ENCODE results near the gene SLC22A2.

SLC22A2 gene

DNA sequence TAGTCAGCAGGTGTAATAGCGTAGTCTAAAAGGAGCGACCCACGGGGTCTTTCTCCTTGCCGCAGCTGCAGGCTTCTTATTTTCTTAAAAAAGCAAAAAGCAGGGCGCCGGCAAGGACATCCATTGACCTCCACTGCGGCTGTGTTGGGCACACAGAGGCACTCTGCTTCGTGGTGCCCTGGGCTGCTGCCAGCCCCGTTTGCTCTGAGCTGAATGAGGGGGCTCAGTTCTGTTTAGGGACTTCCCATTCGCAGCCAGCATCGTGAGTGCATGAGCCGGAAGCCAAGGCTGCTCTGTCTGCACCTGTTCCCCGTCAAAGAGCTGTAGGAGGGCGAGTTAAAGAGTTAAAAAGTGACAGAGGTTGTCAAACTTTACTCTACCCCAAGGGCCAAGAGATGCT, 1.7 kb upstream of the SLC22A2 start:
- TF ChIP-seq ZNF670 (tag by site-specific recombination; IDR thresholded peaks at IDR 0.05; ENCODE audit: low read depth) (no peak), ZNF600 (tag by site-specific recombination; IDR thresholded peaks at IDR 0.05) (no peak)
- ChIA-PET CTCF (interaction anchor here (0.6 kb wide), 1 partner anchor 630 kb away, joined by 3 read pairs; no protein-coding TSS in a partner anchor), POLR2A (no interaction called here)
- no peaks in the 10 kb centered on the region for H3K36me3 ChIP-seq (ENCODE audit: control insufficient read depth in 2 of 2, insufficient read depth in 1 of 2, low read length in 2 of 2)
- peaks cover 15% of the 10 kb centered on the region for H3K4me1 ChIP-seq (ENCODE audit: control insufficient read depth, insufficient read depth, low read length)
- no peak overlapping the region for H3K4me3 ChIP-seq (ENCODE audit: low read depth, low read length)
- H3K9me3 ChIP-seq (ENCODE audit: control insufficient read depth, insufficient read depth, low read depth, low read length), result no peaks in the 10 kb centered on the region
- H3K27ac ChIP-seq (ENCODE audit: extremely low read depth, low read depth, low read length), result no peak overlapping the region

- TF ChIP-seq ZFHX2 (tag by site-specific recombination; conservative IDR thresholded peaks at IDR 0.05), result no peak
- TF ChIP-seq, protein P1, sequence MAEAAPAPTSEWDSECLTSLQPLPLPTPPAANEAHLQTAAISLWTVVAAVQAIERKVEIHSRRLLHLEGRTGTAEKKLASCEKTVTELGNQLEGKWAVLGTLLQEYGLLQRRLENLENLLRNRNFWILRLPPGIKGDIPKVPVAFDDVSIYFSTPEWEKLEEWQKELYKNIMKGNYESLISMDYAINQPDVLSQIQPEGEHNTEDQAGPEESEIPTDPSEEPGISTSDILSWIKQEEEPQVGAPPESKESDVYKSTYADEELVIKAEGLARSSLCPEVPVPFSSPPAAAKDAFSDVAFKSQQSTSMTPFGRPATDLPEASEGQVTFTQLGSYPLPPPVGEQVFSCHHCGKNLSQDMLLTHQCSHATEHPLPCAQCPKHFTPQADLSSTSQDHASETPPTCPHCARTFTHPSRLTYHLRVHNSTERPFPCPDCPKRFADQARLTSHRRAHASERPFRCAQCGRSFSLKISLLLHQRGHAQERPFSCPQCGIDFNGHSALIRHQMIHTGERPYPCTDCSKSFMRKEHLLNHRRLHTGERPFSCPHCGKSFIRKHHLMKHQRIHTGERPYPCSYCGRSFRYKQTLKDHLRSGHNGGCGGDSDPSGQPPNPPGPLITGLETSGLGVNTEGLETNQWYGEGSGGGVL (tag by site-specific recombination; IDR thresholded peaks at IDR 0.05), result no peak
- TF ChIP-seq, protein P2, sequence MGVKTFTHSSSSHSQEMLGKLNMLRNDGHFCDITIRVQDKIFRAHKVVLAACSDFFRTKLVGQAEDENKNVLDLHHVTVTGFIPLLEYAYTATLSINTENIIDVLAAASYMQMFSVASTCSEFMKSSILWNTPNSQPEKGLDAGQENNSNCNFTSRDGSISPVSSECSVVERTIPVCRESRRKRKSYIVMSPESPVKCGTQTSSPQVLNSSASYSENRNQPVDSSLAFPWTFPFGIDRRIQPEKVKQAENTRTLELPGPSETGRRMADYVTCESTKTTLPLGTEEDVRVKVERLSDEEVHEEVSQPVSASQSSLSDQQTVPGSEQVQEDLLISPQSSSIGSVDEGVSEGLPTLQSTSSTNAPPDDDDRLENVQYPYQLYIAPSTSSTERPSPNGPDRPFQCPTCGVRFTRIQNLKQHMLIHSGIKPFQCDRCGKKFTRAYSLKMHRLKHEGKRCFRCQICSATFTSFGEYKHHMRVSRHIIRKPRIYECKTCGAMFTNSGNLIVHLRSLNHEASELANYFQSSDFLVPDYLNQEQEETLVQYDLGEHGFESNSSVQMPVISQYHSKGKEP (tag by site-specific recombination; IDR thresholded peaks at IDR 0.05), result no peak
- TF ChIP-seq HOXC10 (CRISPR knock-in tag; IDR thresholded peaks at IDR 0.05), result no peak
- TF ChIP-seq, protein P3, sequence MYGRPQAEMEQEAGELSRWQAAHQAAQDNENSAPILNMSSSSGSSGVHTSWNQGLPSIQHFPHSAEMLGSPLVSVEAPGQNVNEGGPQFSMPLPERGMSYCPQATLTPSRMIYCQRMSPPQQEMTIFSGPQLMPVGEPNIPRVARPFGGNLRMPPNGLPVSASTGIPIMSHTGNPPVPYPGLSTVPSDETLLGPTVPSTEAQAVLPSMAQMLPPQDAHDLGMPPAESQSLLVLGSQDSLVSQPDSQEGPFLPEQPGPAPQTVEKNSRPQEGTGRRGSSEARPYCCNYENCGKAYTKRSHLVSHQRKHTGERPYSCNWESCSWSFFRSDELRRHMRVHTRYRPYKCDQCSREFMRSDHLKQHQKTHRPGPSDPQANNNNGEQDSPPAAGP (tag by site-specific recombination; IDR thresholded peaks at IDR 0.05), result no peak
- TF ChIP-seq ZNF610 (tag by site-specific recombination; IDR thresholded peaks at IDR 0.05; ENCODE audit: borderline replicate concordance), result no peak
- TF ChIP-seq, protein P4, sequence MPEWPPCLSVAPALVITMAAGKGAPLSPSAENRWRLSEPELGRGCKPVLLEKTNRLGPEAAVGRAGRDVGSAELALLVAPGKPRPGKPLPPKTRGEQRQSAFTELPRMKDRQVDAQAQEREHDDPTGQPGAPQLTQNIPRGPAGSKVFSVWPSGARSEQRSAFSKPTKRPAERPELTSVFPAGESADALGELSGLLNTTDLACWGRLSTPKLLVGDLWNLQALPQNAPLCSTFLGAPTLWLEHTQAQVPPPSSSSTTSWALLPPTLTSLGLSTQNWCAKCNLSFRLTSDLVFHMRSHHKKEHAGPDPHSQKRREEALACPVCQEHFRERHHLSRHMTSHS (tag by site-specific recombination; IDR thresholded peaks at IDR 0.05), result no peak
- TF ChIP-seq ZNF391 (tag by site-specific recombination; IDR thresholded peaks at IDR 0.05; ENCODE audit: borderline replicate concordance, low read depth), result no peak
- TF ChIP-seq ZSCAN5A (tag by site-specific recombination; IDR thresholded peaks at IDR 0.05), result no peak
- no peak for TF ChIP-seq ZNF843 (tag by site-specific recombination; IDR thresholded peaks at IDR 0.05)
- TF ChIP-seq ZNF423 (tag by site-specific recombination; IDR thresholded peaks at IDR 0.05), result no peak
- no peak for TF ChIP-seq ZNF184 (tag by site-specific recombination; IDR thresholded peaks at IDR 0.05)
- no peak for TF ChIP-seq ZNF426 (tag by site-specific recombination; IDR thresholded peaks at IDR 0.05)
- no peak for TF ChIP-seq REPIN1 (tag by site-specific recombination; IDR thresholded peaks at IDR 0.05; ENCODE audit: low read depth)
- TF ChIP-seq BCL11A (tag by site-specific recombination; IDR thresholded peaks at IDR 0.05; ENCODE audit: low read depth), result no peak
- TF ChIP-seq WT1 (tag by site-specific recombination; IDR thresholded peaks at IDR 0.05), result no peak
- Histone ChIP-seq H3K4me3 (ENCODE audit: low read depth, low read length) (no peak overlapping the region), H3K27ac (ENCODE audit: extremely low read depth, low read depth, low read length) (no peak overlapping the region), H3K9me3 (ENCODE audit: control insufficient read depth, insufficient read depth, low read depth, low read length) (no peaks in the 10 kb centered on the region), H3K4me1 (ENCODE audit: control insufficient read depth, insufficient read depth, low read length) (peaks cover 15% of the 10 kb centered on the region), H3K36me3 (ENCODE audit: control insufficient read depth in 2 of 2, insufficient read depth in 1 of 2, low read length in 2 of 2) (no peaks in the 10 kb centered on the region)
- CTCF ChIA-PET, result interaction anchor here (0.7 kb wide), 1 partner anchor 836 kb away, joined by 3 read pairs; no protein-coding TSS in a partner anchor
- POLR2A ChIA-PET, result no interaction called here
Measured at GRCh38 chr6:160259598-160259997, 977 bp upstream of the SLC22A2 start.
